IMR-90 (cell line): ENCODE results near the gene ATG2A. TPM values are rescaled to one million over a fixed set of nuclear protein-coding genes. Genes with fewer than 3 reads are reported as not detected.

Experiments used
- ATAC-seq: fragments of 200-7000 bp; cut with Tn5 transposase; 2 replicates; pipeline ENCODE4 v1.9.1; 2020; ENCODE audit warnings: low read depth, mild to moderate bottlenecking, moderate library complexity
- BruUV-seq: library from RNA; stranded (reverse); fragments of 400-500 nt; replicated peaks from 2 replicates; lab custom pipeline; 2021; lab: Mats Ljungman, UMichigan
- CTCF ChIA-PET: fragments of 300-600 bp; formaldehyde crosslinking; extraction: SDS; loops from one replicate; lab custom pipeline; 2021; ENCODE audit warnings: antibody characterized with exemption; lab: Yijun Ruan, JAX
- POLR2A ChIA-PET: fragments of 300-600 bp; sonication (Branson Sonifier 250); formaldehyde crosslinking; loops from one replicate; lab custom pipeline; 2022; ENCODE audit warnings: antibody characterized with exemption; ENCODE audit not compliant: unreplicated experiment; lab: Charles Lee
- DNase-seq: peaks from one replicate; pipeline ENCODE4 v3.0.0; 2013
- H2AFZ ChIP-seq: replicated peaks from 2 replicates; pipeline ENCODE3; 2013; ENCODE audit warnings: low read length, mild to moderate bottlenecking; ENCODE audit not compliant: poor library complexity
- H2AK5ac ChIP-seq: 2 replicates; pipeline ENCODE4 v1.6.1; 2013; ENCODE audit warnings: low read depth, low read length, inconsistent platforms
- H2AK9ac ChIP-seq: replicated peaks from 2 replicates; pipeline ENCODE3; 2013; ENCODE audit warnings: mild to moderate bottlenecking, low read depth, low read length, moderate library complexity; ENCODE audit not compliant: poor library complexity
- H2BK120ac ChIP-seq: 2 replicates; pipeline ENCODE4 v1.6.1; 2013; ENCODE audit warnings: low read depth, low read length, inconsistent platforms
- H2BK15ac ChIP-seq: 3 replicates; pipeline ENCODE4 v1.6.1; 2013; ENCODE audit warnings: low read depth, low read length, inconsistent platforms
- H2BK20ac ChIP-seq: 2 replicates; pipeline ENCODE4 v1.6.1; 2013; ENCODE audit warnings: low read depth, mild to moderate bottlenecking, inconsistent platforms, low read length, moderate library complexity
- H2BK5ac ChIP-seq: 2 replicates; pipeline ENCODE4 v1.6.1; 2013; ENCODE audit warnings: mild to moderate bottlenecking, low read depth, low read length, inconsistent platforms; ENCODE audit not compliant: poor library complexity, severe bottlenecking
- H3K14ac ChIP-seq: replicated peaks from 2 replicates; pipeline ENCODE4 v1.6.1; 2013; ENCODE audit warnings: low read depth, low read length, inconsistent platforms
- H3K18ac ChIP-seq: 2 replicates; pipeline ENCODE4 v1.6.1; 2013; ENCODE audit warnings: low read depth, low read length, control low read depth
- H3K23ac ChIP-seq: 2 replicates; pipeline ENCODE4 v1.6.1; 2013; ENCODE audit warnings: low read depth, low read length, inconsistent platforms
- H3K27ac ChIP-seq: 2 replicates; pipeline ENCODE4 v1.5.1; 2013; ENCODE audit warnings: mild to moderate bottlenecking, control low read depth, low read length; ENCODE audit not compliant: insufficient read depth
- H3K27me3 ChIP-seq: 2 replicates; pipeline ENCODE4 v1.6.1; 2013; ENCODE audit warnings: low read length; ENCODE audit not compliant: control insufficient read depth, insufficient read depth
- H3K36me3 ChIP-seq: 2 replicates; pipeline ENCODE4 v1.6.1; 2013; ENCODE audit warnings: low read length, mixed read lengths; ENCODE audit not compliant: control insufficient read depth, insufficient read depth
- H3K4ac ChIP-seq: 2 replicates; pipeline ENCODE4 v1.6.1; 2013; ENCODE audit warnings: low read depth, low read length, inconsistent platforms
- H3K4me1 ChIP-seq: 2 replicates; pipeline ENCODE4 v1.6.1; 2013; ENCODE audit warnings: low read length, mixed read lengths; ENCODE audit not compliant: control insufficient read depth, insufficient read depth
- H3K4me2 ChIP-seq: 2 replicates; pipeline ENCODE4 v1.6.1; 2013; ENCODE audit warnings: low read depth, mild to moderate bottlenecking, control low read depth, low read length, moderate library complexity
- H3K4me3 ChIP-seq: 2 replicates; pipeline ENCODE4 v1.5.1; 2013; ENCODE audit warnings: low read depth, mild to moderate bottlenecking, control low read depth, low read length, moderate library complexity; ENCODE audit not compliant: insufficient read depth
- H3K56ac ChIP-seq: 2 replicates; pipeline ENCODE4 v1.6.1; 2013; ENCODE audit warnings: low read length, inconsistent platforms; ENCODE audit not compliant: insufficient read depth; ENCODE audit errors: extremely low read depth
- H3K79me1 ChIP-seq, 2 experiments: 2 replicates each; pipeline ENCODE4 v1.6.1; 2013; ENCODE audit warnings: low read length in 2 of 2, inconsistent platforms in 1 of 2, low read depth in 1 of 2
- H3K9ac ChIP-seq: 2 replicates; pipeline ENCODE4 v1.6.1; 2013; ENCODE audit warnings: low read depth, low read length, control low read depth
- H3K9me1 ChIP-seq: 2 replicates; pipeline ENCODE4 v1.6.1; 2013; ENCODE audit warnings: low read length, inconsistent platforms; ENCODE audit not compliant: insufficient read depth
- H3K9me3 ChIP-seq: 2 replicates; pipeline ENCODE4 v1.6.1; 2013; ENCODE audit warnings: low read length; ENCODE audit not compliant: control insufficient read depth, insufficient read depth
- H4K20me1 ChIP-seq: 2 replicates; pipeline ENCODE4 v1.6.1; 2013; ENCODE audit warnings: low read length, inconsistent platforms; ENCODE audit not compliant: insufficient read depth
- H4K5ac ChIP-seq: 2 replicates; pipeline ENCODE4 v1.6.1; 2013; ENCODE audit warnings: mild to moderate bottlenecking, low read depth, low read length, control low read depth
- H4K8ac ChIP-seq, 2 experiments: 2 replicates each; pipeline ENCODE4 v1.6.1; 2013; ENCODE audit warnings: low read depth in 2 of 2, low read length in 2 of 2, control low read depth in 1 of 2, inconsistent platforms in 1 of 2
- H4K91ac ChIP-seq: 2 replicates; pipeline ENCODE4 v1.6.1; 2013; ENCODE audit warnings: low read depth, low read length, inconsistent platforms; ENCODE audit not compliant: insufficient read depth
- BHLHE40 ChIP-seq: fragments of 150-350 bp; IDR thresholded peaks from 2 replicates; pipeline ENCODE4 v1.6.1; 2016; ENCODE audit warnings: mild to moderate bottlenecking, low read depth, low read length
- CEBPB ChIP-seq: IDR thresholded peaks from 2 replicates; pipeline ENCODE4 v1.6.1; 2012; ENCODE audit warnings: low read depth, low read length, improper control_type of control experiment
- CHD1 ChIP-seq: IDR thresholded peaks from 2 replicates; pipeline ENCODE4 v1.6.1; 2012; ENCODE audit warnings: low read depth, low read length, improper control_type of control experiment
- FOS ChIP-seq: fragments of 150-350 bp; IDR thresholded peaks from 2 replicates; pipeline ENCODE4 v1.6.1; 2016; ENCODE audit warnings: low read depth, low read length
- MAFK ChIP-seq: IDR thresholded peaks from 2 replicates; pipeline ENCODE4 v1.6.1; 2012; ENCODE audit warnings: low read depth, low read length, improper control_type of control experiment
- MAZ ChIP-seq: IDR thresholded peaks from 2 replicates; pipeline ENCODE4 v1.6.1; 2012; ENCODE audit warnings: low read depth, mild to moderate bottlenecking, low read length, improper control_type of control experiment, moderate library complexity, borderline replicate concordance
- MXI1 ChIP-seq: IDR thresholded peaks from 2 replicates; pipeline ENCODE4 v1.6.1; 2012; ENCODE audit warnings: low read depth, mild to moderate bottlenecking, low read length, moderate library complexity, borderline replicate concordance
- NFE2L2 ChIP-seq: fragments of 150-350 bp; IDR thresholded peaks from 2 replicates; pipeline ENCODE4 v1.6.1; 2016; ENCODE audit warnings: low read depth, mild to moderate bottlenecking, low read length
- POLR2A ChIP-seq: IDR thresholded peaks from 2 replicates; pipeline ENCODE4 v1.6.1; 2012; ENCODE audit warnings: mild to moderate bottlenecking, low read depth, low read length
- RAD21 ChIP-seq: IDR thresholded peaks from 2 replicates; pipeline ENCODE4 v1.6.1; 2012; ENCODE audit warnings: low read length, improper control_type of control experiment
- RCOR1 ChIP-seq: IDR thresholded peaks from 2 replicates; pipeline ENCODE4 v1.6.1; 2012; ENCODE audit warnings: mild to moderate bottlenecking, low read length, improper control_type of control experiment; ENCODE audit not compliant: insufficient replicate concordance
- RFX5 ChIP-seq: IDR thresholded peaks from 2 replicates; pipeline ENCODE4 v1.8.0; 2012; ENCODE audit warnings: low read depth, mild to moderate bottlenecking, low read length, moderate library complexity
- SMC3 ChIP-seq: fragments of 150-350 bp; IDR thresholded peaks from 2 replicates; pipeline ENCODE4 v1.6.1; 2016; ENCODE audit warnings: low read depth, mild to moderate bottlenecking, antibody characterized with exemption, low read length, moderate library complexity
- WGBS, 2 experiments: methylation state at CpG; one replicate each; pipeline versions ENCODE4 v1.1.5 to v1.1.7; 2013; ENCODE audit warnings: missing lambda C conversion rate in 2 of 2; ENCODE audit not compliant: insufficient read length in 1 of 2; ENCODE audit errors: extremely low coverage in 2 of 2; 5-methylcytosine and 5-hydroxymethylcytosine counted together
- dilution Hi-C: fragments of 300-500 bp; cut with HindIII; formaldehyde crosslinking; loops from one replicate; pipeline ENCODE4 v1.14.3; 2018; ENCODE audit warnings: low sequenced_read_pairs; ENCODE audit not compliant: unreplicated experiment
- in situ Hi-C: fragments of 300-500 bp; cut with MboI; formaldehyde crosslinking; loops from 3 replicates; pipeline ENCODE4 v1.14.3; 2019; ENCODE audit warnings: low sequenced_read_pairs, inconsistent platforms, mixed read lengths
- intact Hi-C: fragments of 100-400 bp; cut with micrococcal nuclease; formaldehyde crosslinking; loops from 2 replicates; pipeline ENCODE4 v1.10.0; 2022
- polyA plus RNA-seq, 3 experiments: library from polyadenylated mRNA; depleted of rRNA; stranded (reverse); fragments of >200 nt; gene quantifications; 2 replicates each; pipeline ENCODE4 v1.2.3, GENCODE V29; 2012; ENCODE audit warnings: low replicate concordance in 1 of 3
- total RNA-seq: library from RNA; depleted of rRNA; stranded (reverse); fragments of >200 nt; gene quantifications from 2 replicates; pipeline ENCODE4 v1.2.3, GENCODE V29; 2012
- TF ChIP-seq, protein P1 (sequence below): conservative IDR thresholded peaks from 2 replicates; pipeline ENCODE4 v1.5.1; 2012; ENCODE audit warnings: mild to moderate bottlenecking, low read depth, low read length, improper control_type of control experiment
- TF ChIP-seq, protein P2 (sequence below): fragments of 150-350 bp; IDR thresholded peaks from 2 replicates; pipeline ENCODE4 v1.6.1; 2017; ENCODE audit warnings: mild to moderate bottlenecking, antibody characterized with exemption, low read length, low read depth
- TF ChIP-seq, protein P3 (sequence below): fragments of 150-350 bp; IDR thresholded peaks from 2 replicates; pipeline ENCODE4 v1.6.1; 2016; ENCODE audit warnings: low read depth, mild to moderate bottlenecking, low read length, moderate library complexity, borderline replicate concordance

Gene ATG2A
- total and polyA plus RNA-seq, 2 of the 4 experiments (the other 2 are of a cell fraction): 3.2 to 10.5 TPM

DNA sequence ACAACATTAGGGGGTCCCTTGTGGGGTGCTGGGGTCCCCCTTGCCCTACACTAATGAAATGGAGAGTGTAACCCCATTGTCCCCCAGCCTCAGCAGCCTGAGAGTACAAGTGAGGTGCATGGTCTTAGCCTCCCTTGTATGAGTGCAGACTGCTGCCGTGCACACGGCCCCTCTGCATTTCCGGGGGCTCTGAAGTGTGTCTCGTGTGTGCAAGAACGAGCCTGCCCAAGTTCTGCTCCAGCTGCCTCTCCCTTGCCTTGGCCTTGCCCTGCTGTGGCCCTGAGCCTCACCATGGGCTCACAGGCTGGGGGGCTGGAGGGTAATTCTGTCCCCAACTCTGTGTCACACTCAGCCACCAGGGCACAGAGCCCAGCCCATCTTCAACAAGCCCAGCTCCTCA lies 33.4 kb downstream of the ATG2A start:
- Histone ChIP-seq H3K36me3 (no peaks in the 10 kb centered on the region), H2BK15ac (no peak overlapping the region), H3K9me1 (peaks cover 12% of the 10 kb centered on the region), H3K23ac (no peak overlapping the region), H4K20me1 (peaks cover 3% of the 10 kb centered on the region; the same call in 1 of the 2 replicates), H2BK20ac (no peak overlapping the region), H2AK9ac (no peak overlapping the region), H3K18ac (no peak overlapping the region), H4K91ac (no peak overlapping the region), H2BK120ac (no peak overlapping the region), H3K56ac (no peak overlapping the region), H3K27ac (no peak overlapping the region), H3K79me1 (peaks cover 6 to 15% of the 10 kb centered on the region in 2 experiments; a peak in 3 of 4 replicates), H4K5ac (no peak overlapping the region), H2AK5ac (no peak overlapping the region), H3K4me1 (peaks cover 12% of the 10 kb centered on the region), H3K27me3 (no peaks in the 10 kb centered on the region), H4K8ac (no peak overlapping the region), H2AFZ (no peak overlapping the region), H3K9me3 (no peaks in the 10 kb centered on the region), H3K4me3 (no peak overlapping the region), H2BK5ac (no peak overlapping the region), H3K9ac (no peak overlapping the region), H3K14ac (no peak overlapping the region), H3K4ac (no peak overlapping the region), H3K4me2 (no peak overlapping the region)
- POLR2A ChIA-PET: no interaction called here
- dilution Hi-C loops: no loop called here
- no peak for DNase-seq
- CTCF ChIA-PET: no interaction called here
- TF ChIP-seq, protein P1, sequence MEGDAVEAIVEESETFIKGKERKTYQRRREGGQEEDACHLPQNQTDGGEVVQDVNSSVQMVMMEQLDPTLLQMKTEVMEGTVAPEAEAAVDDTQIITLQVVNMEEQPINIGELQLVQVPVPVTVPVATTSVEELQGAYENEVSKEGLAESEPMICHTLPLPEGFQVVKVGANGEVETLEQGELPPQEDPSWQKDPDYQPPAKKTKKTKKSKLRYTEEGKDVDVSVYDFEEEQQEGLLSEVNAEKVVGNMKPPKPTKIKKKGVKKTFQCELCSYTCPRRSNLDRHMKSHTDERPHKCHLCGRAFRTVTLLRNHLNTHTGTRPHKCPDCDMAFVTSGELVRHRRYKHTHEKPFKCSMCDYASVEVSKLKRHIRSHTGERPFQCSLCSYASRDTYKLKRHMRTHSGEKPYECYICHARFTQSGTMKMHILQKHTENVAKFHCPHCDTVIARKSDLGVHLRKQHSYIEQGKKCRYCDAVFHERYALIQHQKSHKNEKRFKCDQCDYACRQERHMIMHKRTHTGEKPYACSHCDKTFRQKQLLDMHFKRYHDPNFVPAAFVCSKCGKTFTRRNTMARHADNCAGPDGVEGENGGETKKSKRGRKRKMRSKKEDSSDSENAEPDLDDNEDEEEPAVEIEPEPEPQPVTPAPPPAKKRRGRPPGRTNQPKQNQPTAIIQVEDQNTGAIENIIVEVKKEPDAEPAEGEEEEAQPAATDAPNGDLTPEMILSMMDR: no peak
- TF ChIP-seq RCOR1 (no peak), FOS (no peak), NFE2L2 (no peak), SMC3 (no peak), MXI1 (no peak), RFX5 (no peak), CEBPB (no peak), POLR2A (no peak), RAD21 (no peak), MAZ (no peak), BHLHE40 (no peak), MAFK (no peak), CHD1 (no peak)
- TF ChIP-seq, protein P2, sequence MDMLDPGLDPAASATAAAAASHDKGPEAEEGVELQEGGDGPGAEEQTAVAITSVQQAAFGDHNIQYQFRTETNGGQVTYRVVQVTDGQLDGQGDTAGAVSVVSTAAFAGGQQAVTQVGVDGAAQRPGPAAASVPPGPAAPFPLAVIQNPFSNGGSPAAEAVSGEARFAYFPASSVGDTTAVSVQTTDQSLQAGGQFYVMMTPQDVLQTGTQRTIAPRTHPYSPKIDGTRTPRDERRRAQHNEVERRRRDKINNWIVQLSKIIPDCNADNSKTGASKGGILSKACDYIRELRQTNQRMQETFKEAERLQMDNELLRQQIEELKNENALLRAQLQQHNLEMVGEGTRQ: no peak
- TF ChIP-seq, protein P3, sequence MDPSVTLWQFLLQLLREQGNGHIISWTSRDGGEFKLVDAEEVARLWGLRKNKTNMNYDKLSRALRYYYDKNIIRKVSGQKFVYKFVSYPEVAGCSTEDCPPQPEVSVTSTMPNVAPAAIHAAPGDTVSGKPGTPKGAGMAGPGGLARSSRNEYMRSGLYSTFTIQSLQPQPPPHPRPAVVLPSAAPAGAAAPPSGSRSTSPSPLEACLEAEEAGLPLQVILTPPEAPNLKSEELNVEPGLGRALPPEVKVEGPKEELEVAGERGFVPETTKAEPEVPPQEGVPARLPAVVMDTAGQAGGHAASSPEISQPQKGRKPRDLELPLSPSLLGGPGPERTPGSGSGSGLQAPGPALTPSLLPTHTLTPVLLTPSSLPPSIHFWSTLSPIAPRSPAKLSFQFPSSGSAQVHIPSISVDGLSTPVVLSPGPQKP: no peak
- intact Hi-C loops: no loop called here
- 87% methylated on average over 4 of the region's 5 CpGs; no CpG with 5 or more reads in 1 of the 2 experiments for WGBS, 2 experiments
- in situ Hi-C loops: no loop called here
- BruUV-seq: no TSS peak
- ATAC-seq: no peak
